Fibroblast of lung (primary cell): ENCODE results near the gene FCRL1.

Experiments
- EZH2 ChIP-seq: IDR thresholded peaks from 2 replicates; pipeline ENCODE4 v1.5.1; 2012; ENCODE audit warnings: low read length, control low read depth, mild to moderate bottlenecking; ENCODE audit errors: missing control alignments
- TF ChIP-seq, protein P1 (sequence below), 2 donors: IDR thresholded peaks in 1 of 2; conservative IDR thresholded peaks in 1 of 2; 1 replicate in 1 of 2; 2 replicates in 1 of 2; pipeline ENCODE4 v1.5.1; 2011 to 2012; ENCODE audit warnings: low read length in 2 of 2, control low read depth in 1 of 2, inconsistent platforms in 1 of 2, low read depth in 1 of 2, mild to moderate bottlenecking in 1 of 2

- TF ChIP-seq, protein P1, sequence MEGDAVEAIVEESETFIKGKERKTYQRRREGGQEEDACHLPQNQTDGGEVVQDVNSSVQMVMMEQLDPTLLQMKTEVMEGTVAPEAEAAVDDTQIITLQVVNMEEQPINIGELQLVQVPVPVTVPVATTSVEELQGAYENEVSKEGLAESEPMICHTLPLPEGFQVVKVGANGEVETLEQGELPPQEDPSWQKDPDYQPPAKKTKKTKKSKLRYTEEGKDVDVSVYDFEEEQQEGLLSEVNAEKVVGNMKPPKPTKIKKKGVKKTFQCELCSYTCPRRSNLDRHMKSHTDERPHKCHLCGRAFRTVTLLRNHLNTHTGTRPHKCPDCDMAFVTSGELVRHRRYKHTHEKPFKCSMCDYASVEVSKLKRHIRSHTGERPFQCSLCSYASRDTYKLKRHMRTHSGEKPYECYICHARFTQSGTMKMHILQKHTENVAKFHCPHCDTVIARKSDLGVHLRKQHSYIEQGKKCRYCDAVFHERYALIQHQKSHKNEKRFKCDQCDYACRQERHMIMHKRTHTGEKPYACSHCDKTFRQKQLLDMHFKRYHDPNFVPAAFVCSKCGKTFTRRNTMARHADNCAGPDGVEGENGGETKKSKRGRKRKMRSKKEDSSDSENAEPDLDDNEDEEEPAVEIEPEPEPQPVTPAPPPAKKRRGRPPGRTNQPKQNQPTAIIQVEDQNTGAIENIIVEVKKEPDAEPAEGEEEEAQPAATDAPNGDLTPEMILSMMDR (conservative IDR thresholded peaks at IDR 0.05 in 1 of 2, IDR thresholded peaks at IDR 0.05 in 1 of 2; ENCODE audit: low read depth in 1 of 2, low read length in 2 of 2): no peak
- TF ChIP-seq EZH2: no peak
Observed at GRCh38 chr1:157771661-157772425, 48.1 kb downstream of the FCRL1 start.
